K562 treated with DMSO at 1 percent for 4 hours (cell line): ENCODE results near the gene SNX7. TPM values are rescaled to one million over a fixed set of nuclear protein-coding genes. Genes with fewer than 3 reads are reported as not detected.

ENCODE experiments used
- total RNA-seq: library from RNA; unstranded; fragments of 300-600 nt; gene quantifications from 2 replicates; pipeline ENCODE4 v1.2.3, GENCODE V29; 2022; ENCODE audit not compliant: insufficient read depth

The SNX7 gene
- not detected in 2 replicates for total RNA-seq

DNA sequence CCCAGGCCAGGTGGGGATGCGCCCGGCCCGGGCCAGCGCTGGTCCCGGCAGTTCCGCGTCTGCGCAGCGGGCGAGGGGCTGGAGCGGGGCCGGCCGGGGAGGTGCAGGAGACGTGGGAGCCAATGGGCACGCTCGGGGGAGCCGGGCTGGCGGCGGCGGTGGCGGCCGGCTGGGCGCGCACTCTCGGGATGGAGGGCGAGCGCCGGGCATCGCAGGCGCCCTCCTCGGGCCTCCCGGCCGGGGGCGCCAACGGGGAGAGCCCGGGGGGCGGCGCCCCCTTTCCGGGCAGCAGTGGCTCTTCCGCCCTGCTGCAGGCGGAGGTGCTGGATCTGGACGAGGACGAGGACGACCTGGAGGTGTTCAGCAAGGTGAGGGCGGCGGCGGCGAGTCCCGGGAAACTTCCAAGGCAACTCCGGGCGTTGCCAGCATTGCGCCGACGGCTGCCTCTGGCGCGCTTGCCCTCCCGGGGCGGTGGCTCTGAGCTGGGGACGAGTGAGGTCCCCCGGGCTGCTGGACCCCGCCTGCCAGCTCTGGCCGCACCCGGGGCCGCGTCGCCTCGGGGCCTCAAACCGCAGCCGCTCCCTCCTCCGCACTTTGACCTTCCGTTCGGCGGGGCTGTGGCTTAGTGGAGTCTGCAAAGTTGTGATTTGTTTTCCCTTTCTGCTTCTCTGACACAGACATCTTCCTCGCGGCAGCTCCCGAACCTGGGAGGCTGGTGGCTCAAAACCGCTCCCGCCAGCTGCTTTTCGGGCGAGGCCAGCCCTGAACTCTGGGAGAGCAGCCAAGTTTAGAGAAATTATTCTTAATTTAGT, at the start of gene SNX7:
Gene SNX7 (plus strand): TSS at position 178 of the 812 bp plus-strand sequence. CDS start 11 bp downstream, at position 189.

